ENCODE results near the gene TPX2. TPM values are rescaled to one million over a fixed set of nuclear protein-coding genes. Genes with fewer than 3 reads are reported as not detected.

Gene TPX2
- total and polyA plus RNA-seq, 8 donors, result 5.1 to 89.9 (median 39.7) TPM

DNA sequence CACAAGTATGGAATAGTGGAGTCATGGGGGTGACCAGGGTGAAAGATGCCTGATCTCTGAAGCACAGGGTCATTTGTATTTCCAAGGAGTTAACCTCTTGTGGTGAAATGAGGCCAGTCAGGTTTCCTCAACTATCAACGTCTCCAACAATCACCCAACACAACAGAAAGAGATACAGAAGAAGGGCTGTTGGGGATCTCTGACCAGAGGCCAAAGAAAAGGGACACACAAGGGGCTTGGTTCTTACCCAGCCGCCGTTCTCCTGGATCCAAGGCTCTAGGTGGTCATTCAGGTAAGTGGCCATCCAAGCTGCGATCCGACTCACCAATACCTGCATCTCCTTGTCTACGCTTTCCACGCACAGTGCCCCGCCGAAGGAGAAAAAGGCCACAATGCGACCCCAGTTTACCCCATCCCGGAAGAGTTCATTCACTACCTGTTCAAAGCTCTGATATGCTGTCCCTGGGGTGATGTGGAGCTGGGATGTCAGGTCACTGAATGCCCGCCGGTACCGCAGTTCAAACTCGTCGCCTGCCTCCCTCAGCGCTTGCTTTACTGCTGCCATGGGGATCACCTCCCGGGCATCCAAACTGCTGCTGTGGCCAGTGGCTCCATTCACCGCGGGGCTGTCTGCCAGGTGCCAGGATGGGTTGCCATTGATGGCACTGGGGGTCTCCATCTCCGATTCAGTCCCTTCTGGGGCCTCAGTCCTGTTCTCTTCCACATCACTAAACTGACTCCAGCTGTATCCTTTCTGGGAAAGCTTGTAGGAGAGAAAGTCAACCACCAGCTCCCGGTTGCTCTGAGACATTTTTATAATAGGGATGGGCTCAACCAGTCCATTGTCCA, 17.5 kb upstream of the TPX2 start:
- peak in 1 of 4 donors; percentile 37 for DNase-seq
- intact Hi-C loops (cut with DNase I), result loop anchor here (5.0 to 10.0 kb wide), 2 partner anchors 54 to 57 kb away; no protein-coding TSS in a partner anchor
- ATAC-seq, result no peak
- peak overlapping the region; percentile 65 to 85 for H3K4me3 ChIP-seq
- H3K9me3 ChIP-seq, result no peaks in the 10 kb centered on the region
- TF ChIP-seq CTCF (IDR thresholded peaks at IDR 0.05), result no peak
- peak overlapping the region; percentile 97 to 99 for H3K27ac ChIP-seq
- H3K4me1 ChIP-seq, result peaks cover 17 to 59% of the 10 kb centered on the region in 2 donors
- peaks cover 0 to 29% of the 10 kb centered on the region in 2 donors for H3K36me3 ChIP-seq
- H3K27me3 ChIP-seq, result no peaks in the 10 kb centered on the region

- Histone ChIP-seq H3K36me3 (peaks cover 0 to 22% of the 10 kb centered on the region in 2 donors), H3K4me1 (peaks cover 15 to 55% of the 10 kb centered on the region in 2 donors), H3K27ac (peak within 1 kb of the TSS; percentile 97 to 99), H3K4me3 (peak within 1 kb of the TSS; percentile 65 to 85), H3K9me3 (no peaks in the 10 kb centered on the region), H3K27me3 (no peaks in the 10 kb centered on the region)
- ATAC-seq, result peak; percentile 72
- TF ChIP-seq CTCF (IDR thresholded peaks at IDR 0.05), result peak; percentile 62 to 75
- peak; percentile 78 to 96 (median 88) for DNase-seq
- intact Hi-C loops (cut with DNase I), result loop anchor here (5.0 to 10.0 kb wide), 2 partner anchors 55 to 58 kb away; no protein-coding TSS in a partner anchor
These were observed 16.6 kb upstream of the TPX2 start, which contains the start of gene BCL2L1 for GRCh38 chr20:31722257-31723068. TSS of gene BCL2L1 (minus strand) at chr20:31722868. CDS start at chr20:31722218, 650 bp downstream.

GRCh38 chr20:31723069-31723318, 16.1 kb upstream of the TPX2 start:
- DNase-seq (no peak), ATAC-seq (no peak)
- Histone ChIP-seq H3K9me3 (no peaks in the 10 kb centered on the region), H3K36me3 (peaks cover 0 to 22% of the 10 kb centered on the region in 2 donors), H3K4me3 (peak overlapping the region; percentile 65 to 85), H3K4me1 (peaks cover 12 to 53% of the 10 kb centered on the region in 2 donors), H3K27me3 (no peaks in the 10 kb centered on the region), H3K27ac (peak overlapping the region; percentile 97 to 99)
- peak; percentile 0 to 14 for TF ChIP-seq CTCF (IDR thresholded peaks at IDR 0.05)
- intact Hi-C loops (cut with DNase I), result loop anchor here (5.0 to 10.0 kb wide), 2 partner anchors 56 to 58 kb away; no protein-coding TSS in a partner anchor

DNA sequence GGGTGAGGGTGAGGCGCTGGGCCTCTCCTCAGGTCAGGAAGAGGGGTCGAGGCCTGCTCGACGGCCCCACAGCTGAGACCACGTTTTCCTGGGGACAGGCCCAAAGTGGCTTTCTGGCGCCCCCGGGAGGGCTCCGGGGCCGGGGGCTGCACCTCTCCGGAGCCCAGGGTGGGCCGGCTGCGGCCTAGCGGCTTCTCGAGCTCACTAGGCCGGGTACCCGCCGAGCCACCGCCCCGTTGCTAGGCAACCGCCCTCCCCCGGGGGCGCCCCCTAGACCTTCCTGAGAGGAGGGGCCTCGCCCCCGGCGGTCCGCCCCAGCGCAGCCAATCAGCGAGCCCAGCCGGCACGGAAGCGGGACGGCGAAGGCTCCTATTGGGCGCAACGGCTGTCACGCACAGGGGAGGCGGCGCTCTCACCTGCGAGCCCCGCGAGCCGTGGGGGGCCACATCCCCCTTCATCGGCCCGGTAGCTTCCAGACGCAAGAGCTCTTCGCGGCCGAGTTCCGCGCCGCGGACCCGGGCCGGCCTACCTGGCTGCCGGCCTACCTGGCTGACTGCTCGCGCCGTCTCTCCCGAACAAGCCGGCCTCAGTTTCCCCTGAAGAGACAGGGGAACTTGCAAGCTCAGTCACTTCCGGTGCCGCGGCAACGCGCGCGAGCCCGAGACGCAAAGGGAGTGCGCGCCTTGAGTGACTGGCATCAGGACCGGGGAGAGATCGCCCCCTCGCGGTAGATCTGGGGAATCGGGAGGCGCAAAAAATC, 15.6 kb upstream of the TPX2 start:
- Histone ChIP-seq H3K27me3 (no peaks in the 10 kb centered on the region), H3K9me3 (no peaks in the 10 kb centered on the region), H3K4me3 (peak overlapping the region; percentile 65 to 85), H3K4me1 (peaks cover 7 to 48% of the 10 kb centered on the region in 2 donors), H3K27ac (peak overlapping the region; percentile 97 to 99), H3K36me3 (peaks cover 0 to 22% of the 10 kb centered on the region in 2 donors)
- DNase-seq, result peak; percentile 98 to 99 (median 99)
- ATAC-seq, result peak; percentile 94
- TF ChIP-seq CTCF (IDR thresholded peaks at IDR 0.05), result peak; percentile 87 to 88
- intact Hi-C loops (cut with DNase I), result loop anchor here (5.0 to 10.0 kb wide), 2 partner anchors 56 to 59 kb away; no protein-coding TSS in a partner anchor

All from left lung (tissue), 10 donors.